Neuronal stem cell (in vitro differentiated cells): ENCODE results near the gene ATP1A3.

Source experiments
- DNase-seq: peaks from one replicate; pipeline ENCODE4 v3.0.0-alpha.2; 2013; ENCODE audit warnings: low spot score
- H2AFZ ChIP-seq: one replicate; pipeline ENCODE4 v1.6.1; 2013; ENCODE audit warnings: mild to moderate bottlenecking, low read length, inconsistent platforms
- H2AK5ac ChIP-seq: 2 replicates; pipeline ENCODE4 v1.6.1; 2013; ENCODE audit warnings: low read depth, mild to moderate bottlenecking, inconsistent platforms, low read length, moderate library complexity, mixed read lengths
- H2BK120ac ChIP-seq: 2 replicates; pipeline ENCODE4 v1.6.1; 2013; ENCODE audit warnings: low read depth, mild to moderate bottlenecking, inconsistent platforms, low read length, moderate library complexity, mixed read lengths
- H2BK12ac ChIP-seq: one replicate; pipeline ENCODE4 v1.6.1; 2013; ENCODE audit warnings: low read length, inconsistent platforms
- H2BK15ac ChIP-seq: 2 replicates; pipeline ENCODE4 v1.6.1; 2013; ENCODE audit warnings: mild to moderate bottlenecking, low read length, inconsistent platforms, mixed read lengths
- H2BK5ac ChIP-seq: one replicate; pipeline ENCODE4 v1.6.1; 2013; ENCODE audit warnings: inconsistent platforms, mild to moderate bottlenecking, low read length, moderate library complexity
- H3K14ac ChIP-seq: one replicate; pipeline ENCODE4 v1.6.1; 2013; ENCODE audit warnings: low read length, inconsistent platforms
- H3K18ac ChIP-seq: 2 replicates; pipeline ENCODE4 v1.6.1; 2013; ENCODE audit warnings: low read length, inconsistent platforms
- H3K23ac ChIP-seq: 2 replicates; pipeline ENCODE4 v1.6.1; 2013; ENCODE audit warnings: low read depth, mild to moderate bottlenecking, mixed read lengths, low read length, inconsistent platforms; ENCODE audit not compliant: poor library complexity
- H3K27ac ChIP-seq: replicated peaks from 3 replicates; pipeline ENCODE4 v1.5.1; 2013; ENCODE audit warnings: low read length, inconsistent platforms
- H3K27me3 ChIP-seq, 3 experiments: 2 replicates each; pipeline ENCODE4 v1.6.1; 2013; ENCODE audit warnings: low read length in 3 of 3, mild to moderate bottlenecking in 2 of 3, inconsistent platforms in 1 of 3, low read depth in 1 of 3, mixed read lengths in 1 of 3, moderate library complexity in 1 of 3; ENCODE audit not compliant: control insufficient read depth in 3 of 3, insufficient read depth in 3 of 3
- H3K36me3 ChIP-seq, 2 donors: replicated peaks in 1 of 2; 2 replicates each; pipeline ENCODE4 v1.6.1; 2013; ENCODE audit warnings: low read length in 2 of 2; ENCODE audit not compliant: control insufficient read depth in 2 of 2, insufficient read depth in 2 of 2
- H3K4ac ChIP-seq: 2 replicates; pipeline ENCODE4 v1.6.1; 2013; ENCODE audit warnings: inconsistent platforms, mild to moderate bottlenecking, low read length, moderate library complexity
- H3K4me1 ChIP-seq, 2 donors: 1 replicate in 1 of 2; 2 replicates in 1 of 2; pipeline ENCODE4 v1.6.1; 2013; ENCODE audit warnings: low read length in 2 of 2, low read depth in 1 of 2; ENCODE audit not compliant: control insufficient read depth in 2 of 2, insufficient read depth in 1 of 2
- H3K4me2 ChIP-seq: one replicate; pipeline ENCODE4 v1.6.1; 2013; ENCODE audit warnings: mild to moderate bottlenecking, low read length, inconsistent platforms; ENCODE audit not compliant: insufficient read depth, poor library complexity, severe bottlenecking
- H3K4me3 ChIP-seq, 2 donors: 2 replicates each; pipeline ENCODE4 v1.5.1; 2013; ENCODE audit warnings: low read length in 2 of 2, mild to moderate bottlenecking in 2 of 2, inconsistent platforms in 1 of 2, moderate library complexity in 1 of 2
- H3K79me1 ChIP-seq: one replicate; pipeline ENCODE4 v1.6.1; 2013; ENCODE audit warnings: low read depth, mild to moderate bottlenecking, inconsistent platforms, low read length, moderate library complexity
- H3K9ac ChIP-seq: one replicate; pipeline ENCODE4 v1.6.1; 2013; ENCODE audit warnings: mild to moderate bottlenecking, low read depth, low read length, inconsistent platforms; ENCODE audit not compliant: poor library complexity
- H3K9me3 ChIP-seq, 2 donors: replicated peaks in 1 of 2; 2 replicates each; pipeline versions ENCODE3 to v1.6.1; 2013; ENCODE audit warnings: low read length in 2 of 2, mild to moderate bottlenecking in 2 of 2, inconsistent platforms in 1 of 2, low read depth in 1 of 2, mixed read lengths in 1 of 2, moderate library complexity in 1 of 2; ENCODE audit not compliant: control insufficient read depth in 2 of 2, insufficient read depth in 1 of 2
- H4K8ac ChIP-seq: one replicate; pipeline ENCODE4 v1.6.1; 2013; ENCODE audit warnings: low read depth, mild to moderate bottlenecking, inconsistent platforms, low read length, moderate library complexity
- H4K91ac ChIP-seq: one replicate; pipeline ENCODE4 v1.6.1; 2013; ENCODE audit warnings: low read length, low read depth, mild to moderate bottlenecking, inconsistent platforms; ENCODE audit not compliant: poor library complexity
- WGBS, 2 donors: extraction: QIAGEN DNeasy Blood & Tissue Kit; methylation state at CpG; one replicate each; pipeline ENCODE4 v1.1.7; 2013; ENCODE audit warnings: missing lambda C conversion rate in 2 of 2, mixed read lengths in 1 of 2; ENCODE audit not compliant: insufficient read length in 2 of 2, insufficient replicate concordance in 1 of 2; ENCODE audit errors: extremely low coverage in 2 of 2; 5-methylcytosine and 5-hydroxymethylcytosine counted together

The ATP1A3 gene

GRCh38 chr19:41971363-41971762 is 22.7 kb downstream of the ATP1A3 start:
- Histone ChIP-seq H3K27ac (no peak overlapping the region), H3K14ac (peak overlapping the region; percentile 38), H3K36me3 (peaks cover 5% of the 10 kb centered on the region in 2 donors), H3K4me2 (peak overlapping the region; percentile 18), H2BK120ac (no peak overlapping the region), H2BK15ac (no peak overlapping the region), H3K4me1 (no peaks in the 10 kb centered on the region), H3K23ac (no peak overlapping the region), H3K79me1 (no peaks in the 10 kb centered on the region), H3K9me3 (no peaks in the 10 kb centered on the region), H3K4me3 (no peak overlapping the region), H3K4ac (no peak overlapping the region), H3K9ac (peak overlapping the region; percentile 21), H2BK12ac (no peak overlapping the region), H4K91ac (no peak overlapping the region), H3K27me3 (no peaks in the 10 kb centered on the region), H3K18ac (no peak overlapping the region), H2BK5ac (no peak overlapping the region), H2AFZ (no peak overlapping the region), H4K8ac (peak overlapping the region; percentile 65), H2AK5ac (no peak overlapping the region)
- no peak for DNase-seq
- WGBS, 2 donors: no CpG with 5 or more reads among the region's 11 CpGs

GRCh38 chr19:41969772-41970458 is 24.1 kb downstream of the ATP1A3 start:
- H3K9me3 ChIP-seq: no peaks in the 10 kb centered on the region
- H3K4me2 ChIP-seq: no peak overlapping the region
- H3K4ac ChIP-seq: no peak overlapping the region
- peak overlapping the region; percentile 28 for H3K18ac ChIP-seq
- H3K9ac ChIP-seq: no peak overlapping the region
- no CpG with 5 or more reads among the region's 19 CpGs for WGBS, 2 donors
- no peak overlapping the region for H3K27ac ChIP-seq
- peaks cover 0 to 3% of the 10 kb centered on the region in 2 donors for H3K36me3 ChIP-seq
- DNase-seq: no peak
- H2BK5ac ChIP-seq: peak overlapping the region; percentile 75
- no peak overlapping the region for H2BK12ac ChIP-seq
- no peak overlapping the region for H3K14ac ChIP-seq
- H3K4me1 ChIP-seq: no peaks in the 10 kb centered on the region
- H3K23ac ChIP-seq: peak overlapping the region; percentile 73
- H2AFZ ChIP-seq: no peak overlapping the region
- no peaks in the 10 kb centered on the region for H3K79me1 ChIP-seq
- no peak overlapping the region for H3K4me3 ChIP-seq
- H4K8ac ChIP-seq: no peak overlapping the region
- no peaks in the 10 kb centered on the region for H3K27me3 ChIP-seq
- peak overlapping the region; percentile 72 for H4K91ac ChIP-seq
- peak overlapping the region; percentile 37 for H2AK5ac ChIP-seq
- no peak overlapping the region for H2BK15ac ChIP-seq
- peak overlapping the region; percentile 81 for H2BK120ac ChIP-seq

- no peak overlapping the region for H4K8ac ChIP-seq
- H2BK5ac ChIP-seq: no peak overlapping the region
- no peak overlapping the region for H3K9ac ChIP-seq
- peak overlapping the region; percentile 20 for H3K23ac ChIP-seq
- no peaks in the 10 kb centered on the region for H3K4me1 ChIP-seq
- H3K4me2 ChIP-seq: no peak overlapping the region
- H2BK15ac ChIP-seq: no peak overlapping the region
- no peaks in the 10 kb centered on the region for H3K9me3 ChIP-seq
- no peaks in the 10 kb centered on the region for H3K79me1 ChIP-seq
- H3K4ac ChIP-seq: no peak overlapping the region
- H2AFZ ChIP-seq: no peak overlapping the region
- no peak overlapping the region for H2BK12ac ChIP-seq
- no peak overlapping the region for H3K4me3 ChIP-seq
- no peak overlapping the region for H3K18ac ChIP-seq
- H3K27me3 ChIP-seq: no peaks in the 10 kb centered on the region
- no peak overlapping the region for H4K91ac ChIP-seq
- WGBS, 2 donors: no CpG with 5 or more reads among the region's 28 CpGs
- peak overlapping the region; percentile 30 for H2AK5ac ChIP-seq
- DNase-seq: no peak
- H3K27ac ChIP-seq: no peak overlapping the region
- H3K36me3 ChIP-seq: peaks cover 0 to 3% of the 10 kb centered on the region in 2 donors
- H2BK120ac ChIP-seq: no peak overlapping the region
- no peak overlapping the region for H3K14ac ChIP-seq
Measured at GRCh38 chr19:41968751-41969595, 25.1 kb downstream of the ATP1A3 start.
